Measurements from ENCODE around the gene MEG3. TPM values are rescaled to one million over a fixed set of nuclear protein-coding genes. Genes with fewer than 3 reads are reported as not detected.

The MEG3 gene
- total RNA-seq, 5 donors from 2014 or later (not counting 1 experiment from before 2014, with no cell fraction given): 2.3 to 3.4 (median 2.4) TPM; not detected in 2

DNA sequence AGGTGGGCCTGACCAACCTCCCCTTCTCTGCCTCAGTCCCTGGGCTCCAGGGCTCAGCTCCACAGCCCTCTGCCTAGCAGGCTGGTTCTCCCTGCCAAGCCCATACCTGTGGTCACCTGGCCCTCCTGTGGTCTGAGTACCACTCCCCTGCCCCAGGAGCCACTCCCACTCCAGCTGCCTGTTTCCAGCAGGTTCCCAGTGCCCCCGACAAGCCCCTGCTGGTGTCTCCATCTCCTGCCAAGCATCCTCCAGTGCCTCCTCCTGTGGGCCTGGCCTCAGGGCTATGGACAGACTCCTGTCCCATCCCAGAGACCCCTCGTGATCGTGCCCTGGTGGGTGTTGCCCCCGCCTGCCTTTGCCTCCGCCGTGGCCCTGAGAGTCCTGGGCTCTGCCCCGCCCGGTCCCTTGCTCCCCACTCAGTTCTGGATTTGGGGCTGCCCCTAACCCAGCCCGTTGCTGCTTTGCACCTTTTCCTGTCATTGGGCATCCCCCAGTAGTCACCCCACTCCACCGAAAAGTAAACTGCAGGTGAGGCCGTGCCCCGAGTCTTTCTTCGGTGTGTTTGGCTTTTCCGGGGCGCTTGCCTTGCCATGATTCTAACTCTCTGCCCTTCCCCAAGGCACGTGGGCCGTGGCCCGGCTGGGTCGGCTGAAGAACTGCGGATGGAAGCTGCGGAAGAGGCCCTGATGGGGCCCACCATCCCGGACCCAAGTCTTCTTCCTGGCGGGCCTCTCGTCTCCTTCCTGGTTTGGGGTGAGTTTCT, 9.8 kb downstream of the MEG3 start:
- Histone ChIP-seq H3K9me3 (no peaks in the 10 kb centered on the region), H3K27ac (ENCODE audit: low read length) (no peak overlapping the region), H3K27me3 (replicated peaks in 1 of 2; ENCODE audit: control insufficient read depth in 2 of 2, extremely low read depth in 1 of 2, insufficient read depth in 2 of 2, low read length in 1 of 2) (peaks cover 0 to 54% of the 10 kb centered on the region in 2 experiments), H3K36me3 (ENCODE audit: control insufficient read depth in 2 of 2, extremely low read depth in 1 of 2, insufficient read depth in 1 of 2, low read length in 1 of 2) (no peaks in the 10 kb centered on the region), H3K4me3 (ENCODE audit: control insufficient read depth in 1 of 2, extremely low read depth in 1 of 2, low read length in 1 of 2) (no peak overlapping the region), H3K4me1 (ENCODE audit: control insufficient read depth in 1 of 2, extremely low read depth in 1 of 2, insufficient read depth in 2 of 2, low read length in 2 of 2) (no peaks in the 10 kb centered on the region)
- ATAC-seq (replicated peaks in 1 of 4) (no peak), DNase-seq (no peak)
- H3K9me3 Mint-ChIP-seq: no peaks in the 10 kb centered on the region
- no peak overlapping the region for H3K27ac Mint-ChIP-seq
- no peak overlapping the region for H3K4me3 Mint-ChIP-seq
- no peaks in the 10 kb centered on the region for H3K4me1 Mint-ChIP-seq
- CTCF ChIA-PET: no interaction called here
- peaks cover 12 to 28% of the 10 kb centered on the region in 2 donors for H3K27me3 Mint-ChIP-seq
- POLR2A ChIA-PET: no interaction called here
- no peaks in the 10 kb centered on the region for H3K36me3 Mint-ChIP-seq
- WGBS (ENCODE audit: insufficient coverage): 73% methylated on average over 19 of the region's 24 CpGs

DNA sequence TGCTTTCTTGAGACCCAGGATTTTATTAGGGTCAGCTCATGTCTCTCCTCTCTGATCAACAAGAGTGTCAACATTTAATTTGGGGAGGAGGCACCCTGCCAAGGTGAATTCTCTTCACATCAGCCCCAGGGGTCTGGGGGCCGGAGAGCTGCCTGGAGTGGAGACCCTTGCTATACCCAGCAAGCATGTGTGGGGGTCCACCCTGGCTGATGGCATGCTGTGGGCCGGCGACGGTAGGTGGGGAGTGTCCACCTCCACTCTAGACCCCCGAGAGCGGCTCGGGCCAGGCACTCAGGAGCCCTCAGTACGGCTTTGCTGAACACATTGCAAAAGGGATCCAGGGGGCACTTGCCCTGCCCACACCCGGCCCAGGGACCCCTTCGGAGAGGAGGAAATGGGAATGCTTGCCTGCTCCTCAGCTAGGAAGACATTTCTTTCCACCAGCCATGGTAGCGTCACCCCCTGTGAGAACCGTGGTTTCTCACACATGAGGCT, 10.4 kb downstream of the MEG3 start:
- no peak overlapping the region for H3K4me3 Mint-ChIP-seq
- CTCF ChIA-PET: no interaction called here

DNA sequence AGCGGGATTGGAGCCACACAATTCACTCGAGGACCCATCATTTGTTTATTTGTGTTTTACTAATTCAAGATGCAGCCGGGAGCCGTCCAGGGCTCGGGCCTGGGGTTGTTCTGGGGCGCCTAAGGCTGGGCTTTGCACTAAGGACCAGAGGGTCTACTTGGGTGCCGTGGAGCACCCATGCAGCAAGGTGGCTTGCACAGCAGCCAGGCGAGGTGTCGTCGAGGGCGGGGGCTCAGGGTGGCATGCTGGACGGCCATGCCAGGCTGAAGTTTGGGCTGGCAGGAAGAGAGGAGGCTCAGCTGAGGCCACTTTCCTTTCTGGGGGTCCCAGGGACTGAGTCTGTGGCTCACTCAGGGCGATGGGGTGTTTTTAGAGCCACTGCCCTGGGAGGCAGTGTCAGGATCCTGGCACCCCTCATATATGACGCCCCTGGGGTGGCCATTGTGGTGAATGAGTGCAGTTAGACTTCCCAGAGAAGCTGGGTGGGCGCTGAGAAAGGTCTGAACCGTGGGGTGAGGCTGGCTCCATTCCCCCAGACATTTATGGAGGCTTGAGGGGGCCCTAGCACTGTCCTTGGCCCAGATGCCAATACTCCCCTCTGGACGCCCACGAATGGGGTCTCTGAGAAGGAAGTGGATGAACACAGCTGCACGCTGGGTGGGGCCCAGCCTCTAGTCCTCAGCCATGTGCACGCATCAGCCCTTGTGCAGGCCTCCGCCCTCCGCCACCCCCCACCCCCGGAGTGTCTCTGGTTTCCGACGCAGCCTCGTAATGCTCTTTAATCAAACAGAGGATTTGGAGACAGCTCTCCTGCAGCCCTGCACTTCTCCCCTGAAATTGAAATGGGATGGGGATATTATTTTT, 11.3 kb downstream of the MEG3 start:
- Mint-ChIP-seq H3K27me3 (peaks cover 8 to 23% of the 10 kb centered on the region in 2 donors), H3K9me3 (no peaks in the 10 kb centered on the region), H3K4me3 (no peak overlapping the region), H3K27ac (no peak overlapping the region), H3K4me1 (no peaks in the 10 kb centered on the region), H3K36me3 (no peaks in the 10 kb centered on the region)
- POLR2A ChIA-PET: no interaction called here
- no peak overlapping the region for H3K27ac ChIP-seq (ENCODE audit: low read length)
- no peaks in the 10 kb centered on the region for H3K4me1 ChIP-seq (ENCODE audit: control insufficient read depth in 1 of 2, extremely low read depth in 1 of 2, insufficient read depth in 2 of 2, low read length in 2 of 2)
- no peak for ATAC-seq (replicated peaks in 1 of 4)
- DNase-seq: no peak
- no peak overlapping the region for H3K4me3 ChIP-seq (ENCODE audit: control insufficient read depth in 1 of 2, extremely low read depth in 1 of 2, low read length in 1 of 2)
- 75% methylated on average over 16 of the region's 26 CpGs for WGBS (ENCODE audit: insufficient coverage)
- CTCF ChIA-PET: no interaction called here
- H3K27me3 ChIP-seq (replicated peaks in 1 of 2; ENCODE audit: control insufficient read depth in 2 of 2, extremely low read depth in 1 of 2, insufficient read depth in 2 of 2, low read length in 1 of 2): peaks cover 0 to 53% of the 10 kb centered on the region in 2 experiments
- H3K36me3 ChIP-seq (ENCODE audit: control insufficient read depth in 2 of 2, extremely low read depth in 1 of 2, insufficient read depth in 1 of 2, low read length in 1 of 2): no peaks in the 10 kb centered on the region
- H3K9me3 ChIP-seq: no peaks in the 10 kb centered on the region

More for the DNA sequence above, 10.4 kb downstream of the MEG3 start:
- H3K36me3 Mint-ChIP-seq: no peaks in the 10 kb centered on the region
- ATAC-seq (replicated peaks in 1 of 4): no peak
- H3K27me3 ChIP-seq (replicated peaks in 1 of 2; ENCODE audit: control insufficient read depth in 2 of 2, extremely low read depth in 1 of 2, insufficient read depth in 2 of 2, low read length in 1 of 2): peaks cover 0 to 52% of the 10 kb centered on the region in 2 experiments
- H3K4me1 Mint-ChIP-seq: no peaks in the 10 kb centered on the region
- 82% methylated on average over 10 of the region's 12 CpGs for WGBS (ENCODE audit: insufficient coverage)
- no peaks in the 10 kb centered on the region for H3K9me3 Mint-ChIP-seq
- H3K27ac Mint-ChIP-seq: no peak overlapping the region
- POLR2A ChIA-PET: no interaction called here
- no peaks in the 10 kb centered on the region for H3K4me1 ChIP-seq (ENCODE audit: control insufficient read depth in 1 of 2, extremely low read depth in 1 of 2, insufficient read depth in 2 of 2, low read length in 2 of 2)
- no peak overlapping the region for H3K27ac ChIP-seq (ENCODE audit: low read length)
- H3K4me3 ChIP-seq (ENCODE audit: control insufficient read depth in 1 of 2, extremely low read depth in 1 of 2, low read length in 1 of 2): no peak overlapping the region
- H3K36me3 ChIP-seq (ENCODE audit: control insufficient read depth in 2 of 2, extremely low read depth in 1 of 2, insufficient read depth in 1 of 2, low read length in 1 of 2): no peaks in the 10 kb centered on the region
- no peaks in the 10 kb centered on the region for H3K9me3 ChIP-seq
- H3K27me3 Mint-ChIP-seq: peaks cover 10 to 25% of the 10 kb centered on the region in 2 donors
- no peak for DNase-seq

DNA sequence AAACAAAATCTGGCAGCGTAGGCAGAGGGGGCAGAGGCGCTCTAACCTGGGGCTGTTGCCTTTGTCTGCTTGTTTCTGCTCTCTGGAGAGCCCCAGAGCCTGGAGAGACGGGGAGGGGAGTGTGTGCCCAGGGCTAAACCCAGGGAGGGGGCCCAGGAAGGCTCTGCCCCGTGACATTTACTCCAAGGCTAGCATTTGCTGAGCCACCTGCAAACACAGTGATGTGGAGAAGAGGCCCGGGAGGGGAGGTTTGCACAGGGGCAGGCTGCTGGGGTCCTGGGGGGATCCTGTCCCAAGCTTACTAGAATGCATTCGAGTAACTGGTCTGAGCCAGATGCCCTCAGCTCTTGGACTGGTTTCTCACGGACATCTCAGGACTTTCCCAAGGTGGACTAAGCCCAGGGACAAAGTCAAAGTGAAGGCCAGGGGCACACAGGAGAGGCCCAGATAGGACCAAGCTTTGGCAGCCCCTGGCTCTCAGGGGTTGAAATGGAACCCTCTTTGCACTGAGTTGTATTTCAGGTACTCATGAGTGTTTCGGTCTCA, 12.0 kb downstream of the MEG3 start:
- peaks cover 8 to 23% of the 10 kb centered on the region in 2 donors for H3K27me3 Mint-ChIP-seq
- Histone ChIP-seq H3K9me3 (no peaks in the 10 kb centered on the region), H3K27me3 (replicated peaks in 1 of 2; ENCODE audit: control insufficient read depth in 2 of 2, extremely low read depth in 1 of 2, insufficient read depth in 2 of 2, low read length in 1 of 2) (peaks cover 0 to 53% of the 10 kb centered on the region in 2 experiments), H3K27ac (ENCODE audit: low read length) (no peak overlapping the region), H3K4me3 (ENCODE audit: control insufficient read depth in 1 of 2, extremely low read depth in 1 of 2, low read length in 1 of 2) (no peak overlapping the region), H3K36me3 (ENCODE audit: control insufficient read depth in 2 of 2, extremely low read depth in 1 of 2, insufficient read depth in 1 of 2, low read length in 1 of 2) (no peaks in the 10 kb centered on the region), H3K4me1 (ENCODE audit: control insufficient read depth in 1 of 2, extremely low read depth in 1 of 2, insufficient read depth in 2 of 2, low read length in 2 of 2) (no peaks in the 10 kb centered on the region)
- H3K27ac Mint-ChIP-seq: no peak overlapping the region
- H3K4me1 Mint-ChIP-seq: no peaks in the 10 kb centered on the region
- no peaks in the 10 kb centered on the region for H3K36me3 Mint-ChIP-seq
- H3K9me3 Mint-ChIP-seq: no peaks in the 10 kb centered on the region
- no peak for DNase-seq
- ATAC-seq (replicated peaks in 1 of 4): no peak
- ChIA-PET CTCF (no interaction called here), POLR2A (no interaction called here)
- WGBS (ENCODE audit: insufficient coverage): 77% methylated on average over 8 of the region's 8 CpGs
- no peak overlapping the region for H3K4me3 Mint-ChIP-seq

DNA sequence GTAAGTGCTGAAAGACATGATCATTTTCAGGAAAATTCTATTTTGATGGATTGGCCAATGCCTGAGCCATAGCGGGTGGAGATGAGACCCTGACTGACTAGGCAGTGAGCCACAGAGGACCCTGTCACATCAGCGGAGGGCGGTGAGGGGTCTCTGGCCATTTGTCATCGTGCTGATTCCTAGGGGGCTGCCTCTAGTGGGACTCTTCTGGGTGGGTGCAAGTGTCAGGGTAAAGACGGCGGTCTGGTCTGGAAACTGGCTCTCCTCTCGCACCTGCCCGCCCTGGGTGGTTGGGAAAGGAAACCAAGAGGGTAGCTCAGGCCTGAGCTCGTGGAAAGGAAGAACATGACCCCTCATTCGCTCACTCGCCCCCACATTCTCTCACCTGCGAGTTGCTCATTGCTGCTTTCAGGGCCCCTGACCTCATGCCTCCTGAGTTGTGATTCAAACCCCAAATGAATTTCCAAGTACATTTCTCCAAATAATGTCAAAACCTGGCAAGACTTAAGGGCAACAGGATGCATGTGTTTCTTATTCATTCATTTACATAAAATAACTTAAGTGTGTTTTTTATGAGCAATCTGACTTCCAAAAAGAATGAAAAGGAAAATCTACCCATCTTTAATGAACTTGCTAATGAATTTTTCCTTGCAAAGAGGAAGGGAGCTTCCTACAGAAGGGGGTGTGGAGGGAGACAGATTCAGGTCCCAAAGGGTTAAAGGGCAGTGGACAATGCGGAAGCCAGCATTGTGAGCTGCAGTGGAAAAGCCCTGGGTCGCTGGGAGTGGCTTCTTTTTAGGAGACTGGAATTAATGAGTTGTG, 12.8 kb downstream of the MEG3 start:
- no peaks in the 10 kb centered on the region for H3K36me3 ChIP-seq (ENCODE audit: control insufficient read depth in 2 of 2, extremely low read depth in 1 of 2, insufficient read depth in 1 of 2, low read length in 1 of 2)
- no peak for ATAC-seq (replicated peaks in 1 of 4)
- Mint-ChIP-seq H3K4me1 (no peaks in the 10 kb centered on the region), H3K9me3 (no peaks in the 10 kb centered on the region), H3K27ac (no peak overlapping the region), H3K27me3 (peaks cover 4 to 23% of the 10 kb centered on the region in 2 donors), H3K4me3 (no peak overlapping the region), H3K36me3 (no peaks in the 10 kb centered on the region)
- WGBS (ENCODE audit: insufficient coverage): 73% methylated on average over 7 of the region's 14 CpGs
- peaks cover 0 to 55% of the 10 kb centered on the region in 2 experiments for H3K27me3 ChIP-seq (replicated peaks in 1 of 2; ENCODE audit: control insufficient read depth in 2 of 2, extremely low read depth in 1 of 2, insufficient read depth in 2 of 2, low read length in 1 of 2)
- H3K4me1 ChIP-seq (ENCODE audit: control insufficient read depth in 1 of 2, extremely low read depth in 1 of 2, insufficient read depth in 2 of 2, low read length in 2 of 2): no peaks in the 10 kb centered on the region
- no peaks in the 10 kb centered on the region for H3K9me3 ChIP-seq
- H3K4me3 ChIP-seq (ENCODE audit: control insufficient read depth in 1 of 2, extremely low read depth in 1 of 2, low read length in 1 of 2): no peak overlapping the region
- no peak for DNase-seq
- CTCF ChIA-PET: no interaction called here
- H3K27ac ChIP-seq (ENCODE audit: low read length): no peak overlapping the region
- POLR2A ChIA-PET: no interaction called here

DNA sequence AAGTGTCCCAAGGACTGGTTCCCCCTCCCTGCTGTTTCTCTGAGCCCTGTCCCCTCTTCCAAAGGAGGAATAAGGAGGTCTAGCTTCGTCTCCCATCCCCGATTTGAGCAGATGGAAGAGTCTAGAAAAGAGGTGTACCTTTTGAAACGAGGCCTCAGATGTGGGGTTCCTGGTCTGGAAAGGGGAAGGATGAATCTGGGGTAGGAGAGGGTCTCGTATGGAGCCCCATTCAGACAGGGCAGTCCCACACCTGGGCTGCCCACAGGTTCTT, 13.3 kb downstream of the MEG3 start:
- DNase-seq (no peak), ATAC-seq (replicated peaks in 1 of 4) (no peak)
- H3K36me3 Mint-ChIP-seq: no peaks in the 10 kb centered on the region
- Histone ChIP-seq H3K36me3 (ENCODE audit: control insufficient read depth in 2 of 2, extremely low read depth in 1 of 2, insufficient read depth in 1 of 2, low read length in 1 of 2) (no peaks in the 10 kb centered on the region), H3K27ac (ENCODE audit: low read length) (no peak overlapping the region), H3K4me3 (ENCODE audit: control insufficient read depth in 1 of 2, extremely low read depth in 1 of 2, low read length in 1 of 2) (no peak overlapping the region), H3K9me3 (no peaks in the 10 kb centered on the region), H3K27me3 (replicated peaks in 1 of 2; ENCODE audit: control insufficient read depth in 2 of 2, extremely low read depth in 1 of 2, insufficient read depth in 2 of 2, low read length in 1 of 2) (peaks cover 0 to 55% of the 10 kb centered on the region in 2 experiments), H3K4me1 (ENCODE audit: control insufficient read depth in 1 of 2, extremely low read depth in 1 of 2, insufficient read depth in 2 of 2, low read length in 2 of 2) (no peaks in the 10 kb centered on the region)
- no peaks in the 10 kb centered on the region for H3K4me1 Mint-ChIP-seq
- H3K9me3 Mint-ChIP-seq: no peaks in the 10 kb centered on the region
- ChIA-PET POLR2A (no interaction called here), CTCF (no interaction called here)
- no peak overlapping the region for H3K27ac Mint-ChIP-seq
- 72% methylated on average over 3 of the region's 4 CpGs for WGBS (ENCODE audit: insufficient coverage)
- no peak overlapping the region for H3K4me3 Mint-ChIP-seq
- peaks cover 4 to 19% of the 10 kb centered on the region in 2 donors for H3K27me3 Mint-ChIP-seq

All from T-cell (primary cell).